H9 (cell line): Measurements from ENCODE around the gene SULF2. TPM values are rescaled to one million over a fixed set of nuclear protein-coding genes. Genes with fewer than 3 reads are reported as not detected.

Source experiments
- DNase-seq: peaks from one replicate; pipeline ENCODE4 v3.0.0-alpha.2; 2017
- H2AFZ ChIP-seq: one replicate; pipeline ENCODE4 v1.6.1; 2013; ENCODE audit warnings: mild to moderate bottlenecking, low read length, control low read depth, moderate library complexity
- H2AK5ac ChIP-seq: 2 replicates; pipeline ENCODE4 v1.6.1; 2013; ENCODE audit warnings: low read length, control low read depth, mixed read lengths; ENCODE audit not compliant: insufficient read length
- H2BK120ac ChIP-seq: one replicate; pipeline ENCODE4 v1.6.1; 2013; ENCODE audit warnings: low read depth, mild to moderate bottlenecking, low read length, control low read depth, inconsistent platforms; ENCODE audit not compliant: poor library complexity, severe bottlenecking
- H2BK12ac ChIP-seq: 2 replicates; pipeline ENCODE4 v1.6.1; 2013; ENCODE audit warnings: low read length, control low read depth, mixed read lengths, low read depth; ENCODE audit not compliant: insufficient read length
- H2BK15ac ChIP-seq: 2 replicates; pipeline ENCODE4 v1.6.1; 2013; ENCODE audit warnings: low read depth, low read length, control low read depth
- H2BK20ac ChIP-seq: one replicate; pipeline ENCODE4 v1.6.1; 2013; ENCODE audit warnings: low read depth, mild to moderate bottlenecking, low read length, control low read depth, inconsistent platforms; ENCODE audit not compliant: poor library complexity, severe bottlenecking
- H2BK5ac ChIP-seq: 2 replicates; pipeline ENCODE4 v1.6.1; 2013; ENCODE audit warnings: low read length, control low read depth, mixed read lengths; ENCODE audit not compliant: insufficient read length
- H3K14ac ChIP-seq: 2 replicates; pipeline ENCODE4 v1.6.1; 2013; ENCODE audit warnings: low read length, control low read depth; ENCODE audit not compliant: insufficient read depth
- H3K18ac ChIP-seq: 2 replicates; pipeline ENCODE4 v1.6.1; 2013; ENCODE audit warnings: low read depth, mild to moderate bottlenecking, mixed read lengths, low read length, control low read depth; ENCODE audit not compliant: insufficient read length
- H3K23ac ChIP-seq: 2 replicates; pipeline ENCODE4 v1.6.1; 2013; ENCODE audit warnings: low read length, control low read depth, mixed read lengths, low read depth; ENCODE audit not compliant: insufficient read length
- H3K23me2 ChIP-seq: 2 replicates; pipeline ENCODE4 v1.6.1; 2013; ENCODE audit warnings: low read depth, mild to moderate bottlenecking, mixed read lengths, low read length, control low read depth; ENCODE audit not compliant: insufficient read length, poor library complexity, severe bottlenecking
- H3K27ac ChIP-seq: 2 replicates; pipeline ENCODE4 v1.5.1; 2013; ENCODE audit warnings: low read length, control low read depth, mixed read lengths, low read depth; ENCODE audit not compliant: insufficient read length
- H3K27me3 ChIP-seq: 2 replicates; pipeline ENCODE4 v1.6.1; 2013; ENCODE audit warnings: low read length, control low read depth, inconsistent platforms; ENCODE audit not compliant: insufficient read depth
- H3K4ac ChIP-seq: 2 replicates; pipeline ENCODE4 v1.6.1; 2013; ENCODE audit warnings: low read depth, mild to moderate bottlenecking, control low read depth, inconsistent platforms, low read length, moderate library complexity
- H3K4me1 ChIP-seq: 2 replicates; pipeline ENCODE4 v1.6.1; 2013; ENCODE audit warnings: low read length, control low read depth, inconsistent platforms; ENCODE audit not compliant: insufficient read depth
- H3K4me2 ChIP-seq: 2 replicates; pipeline ENCODE4 v1.6.1; 2013; ENCODE audit warnings: low read length, control low read depth, mixed read lengths; ENCODE audit not compliant: insufficient read length, insufficient read depth
- H3K56ac ChIP-seq: 2 replicates; pipeline ENCODE4 v1.6.1; 2013; ENCODE audit warnings: low read depth, mild to moderate bottlenecking, mixed read lengths, low read length, control low read depth; ENCODE audit not compliant: insufficient read length
- H3K79me1 ChIP-seq: 2 replicates; pipeline ENCODE4 v1.6.1; 2013; ENCODE audit warnings: low read depth, mild to moderate bottlenecking, moderate library complexity, low read length, control low read depth, inconsistent platforms; ENCODE audit not compliant: insufficient read depth, poor library complexity, severe bottlenecking
- H3K79me2 ChIP-seq: 2 replicates; pipeline ENCODE4 v1.6.1; 2013; ENCODE audit warnings: low read length, control low read depth, inconsistent platforms; ENCODE audit not compliant: insufficient read depth
- H3K9ac ChIP-seq: 2 replicates; pipeline ENCODE4 v1.6.1; 2013; ENCODE audit warnings: low read length, control low read depth, mixed read lengths; ENCODE audit not compliant: insufficient read length; ENCODE audit errors: extremely low read depth
- H3K9me3 ChIP-seq: one replicate; pipeline ENCODE4 v1.6.1; 2013; ENCODE audit warnings: low read depth, low read length, inconsistent platforms; ENCODE audit not compliant: control insufficient read depth
- H3T11ph ChIP-seq: one replicate; pipeline ENCODE4 v1.6.1; 2013; ENCODE audit warnings: mild to moderate bottlenecking, low read length, control low read depth, inconsistent platforms
- H4K20me1 ChIP-seq: one replicate; pipeline ENCODE4 v1.6.1; 2013; ENCODE audit not compliant: control insufficient read depth, insufficient read length, insufficient read depth
- H4K5ac ChIP-seq: 2 replicates; pipeline ENCODE4 v1.6.1; 2013; ENCODE audit warnings: low read depth, mild to moderate bottlenecking, mixed read lengths, low read length, control low read depth; ENCODE audit not compliant: insufficient read length
- H4K8ac ChIP-seq: replicated peaks from 2 replicates; pipeline ENCODE4 v1.6.1; 2013; ENCODE audit warnings: low read length, control low read depth, mixed read lengths, low read depth; ENCODE audit not compliant: insufficient read length
- H4K91ac ChIP-seq: 2 replicates; pipeline ENCODE4 v1.6.1; 2013; ENCODE audit warnings: low read depth, mild to moderate bottlenecking, moderate library complexity, mixed read lengths, low read length, control low read depth; ENCODE audit not compliant: insufficient read length
- H3K27ac Mint-ChIP-seq, 3 experiments: 2 replicates in 2 of 3; 3 replicates in 1 of 3; pipeline ENCODE4 v1.8.0; 2020 to 2021; ENCODE audit warnings: mixed read lengths in 3 of 3, mild to moderate bottlenecking in 1 of 3, moderate library complexity in 1 of 3
- H3K27me3 Mint-ChIP-seq: 2 replicates; pipeline ENCODE4 v1.8.0; 2021; ENCODE audit warnings: low read depth, mild to moderate bottlenecking, moderate library complexity, mixed read lengths
- H3K36me3 Mint-ChIP-seq, 3 experiments: 2 replicates in 2 of 3; 3 replicates in 1 of 3; pipeline ENCODE4 v1.8.0; 2020 to 2021; ENCODE audit warnings: low read depth in 3 of 3, mixed read lengths in 3 of 3; ENCODE audit not compliant: insufficient read depth in 1 of 3
- H3K4me1 Mint-ChIP-seq, 2 experiments: 2 replicates each; pipeline ENCODE4 v1.8.0; 2020; ENCODE audit warnings: mixed read lengths in 2 of 2
- H3K4me3 Mint-ChIP-seq, 2 experiments: 2 replicates in 1 of 2; 3 replicates in 1 of 2; pipeline ENCODE4 v1.8.0; 2020 to 2021; ENCODE audit warnings: mild to moderate bottlenecking in 2 of 2, mixed read lengths in 2 of 2, moderate library complexity in 1 of 2
- H3K9me3 Mint-ChIP-seq, 2 experiments: 2 replicates in 1 of 2; 3 replicates in 1 of 2; pipeline ENCODE4 v1.8.0; 2020; ENCODE audit warnings: mild to moderate bottlenecking in 2 of 2, mixed read lengths in 2 of 2, moderate library complexity in 1 of 2
- WGBS: extraction: QIAGEN DNeasy Blood & Tissue Kit; methylation state at CpG from one replicate; pipeline ENCODE4 v1.1.7; 2013; ENCODE audit warnings: missing lambda C conversion rate, low lambda C conversion rate, mixed read lengths; ENCODE audit not compliant: insufficient read length; ENCODE audit errors: extremely low coverage; 5-methylcytosine and 5-hydroxymethylcytosine counted together
- total RNA-seq: library from RNA; stranded (reverse); gene quantifications from 2 replicates; pipeline ENCODE4 v1.2.1, GENCODE V29; 2021
- TF ChIP-seq, protein P1 (sequence below): fragments of 200-600 bp; sonication (generic); conservative IDR thresholded peaks from 3 replicates; pipeline ENCODE4 v1.8.0; 2021; ENCODE audit warnings: antibody characterized with exemption, mild to moderate bottlenecking

SULF2 gene
- total RNA-seq, 1 experiment from 2014 or later, result 31.2 TPM

DNA sequence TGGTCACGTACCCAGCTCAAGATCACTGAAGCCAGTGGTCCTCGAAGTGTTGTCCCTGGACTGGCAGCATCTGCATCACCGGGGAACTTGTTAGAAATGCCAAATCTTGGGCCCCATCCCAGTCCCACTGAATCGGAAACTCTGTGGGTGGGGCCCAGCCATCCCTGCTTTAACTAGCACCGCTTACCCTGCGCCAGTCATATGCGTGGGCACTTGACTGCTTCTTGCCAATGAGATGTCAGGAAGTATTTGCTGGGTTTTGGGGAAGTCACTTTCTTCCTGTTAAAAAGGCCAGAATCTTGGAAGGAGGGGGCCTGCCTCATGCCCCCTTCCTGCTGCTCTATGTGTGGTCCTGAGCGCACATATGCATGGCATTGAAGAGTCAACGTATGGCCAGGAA is 11.7 kb upstream of the SULF2 start:
- no peak for DNase-seq
- Histone ChIP-seq H2BK20ac (no peak overlapping the region), H2AK5ac (no peak overlapping the region), H4K91ac (no peak overlapping the region), H3K4ac (no peak overlapping the region), H3K14ac (no peak overlapping the region), H3K27me3 (no peaks in the 10 kb centered on the region), H3T11ph (no peak overlapping the region), H2AFZ (no peak overlapping the region), H3K4me2 (no peak overlapping the region), H4K5ac (no peak overlapping the region), H3K79me2 (no peaks in the 10 kb centered on the region), H2BK5ac (no peak overlapping the region), H3K27ac (no peak overlapping the region), H3K79me1 (no peaks in the 10 kb centered on the region), H3K4me1 (no peaks in the 10 kb centered on the region), H3K9ac (no peak overlapping the region), H2BK15ac (no peak overlapping the region), H4K20me1 (no peaks in the 10 kb centered on the region), H2BK120ac (no peak overlapping the region), H4K8ac (no peak overlapping the region), H3K23me2 (no peaks in the 10 kb centered on the region), H3K23ac (no peak overlapping the region), H3K9me3 (no peaks in the 10 kb centered on the region), H3K56ac (no peak overlapping the region), H2BK12ac (no peak overlapping the region), H3K18ac (no peak overlapping the region)
- H3K27me3 Mint-ChIP-seq, result peaks cover 7% of the 10 kb centered on the region
- H3K4me3 Mint-ChIP-seq, result no peak overlapping the region
- no peak overlapping the region for H3K27ac Mint-ChIP-seq
- H3K4me1 Mint-ChIP-seq, result peaks cover 5 to 18% of the 10 kb centered on the region in 2 experiments
- H3K9me3 Mint-ChIP-seq, result no peaks in the 10 kb centered on the region
- WGBS, result no CpG with 5 or more reads among the region's 9 CpGs
- TF ChIP-seq, protein P1, sequence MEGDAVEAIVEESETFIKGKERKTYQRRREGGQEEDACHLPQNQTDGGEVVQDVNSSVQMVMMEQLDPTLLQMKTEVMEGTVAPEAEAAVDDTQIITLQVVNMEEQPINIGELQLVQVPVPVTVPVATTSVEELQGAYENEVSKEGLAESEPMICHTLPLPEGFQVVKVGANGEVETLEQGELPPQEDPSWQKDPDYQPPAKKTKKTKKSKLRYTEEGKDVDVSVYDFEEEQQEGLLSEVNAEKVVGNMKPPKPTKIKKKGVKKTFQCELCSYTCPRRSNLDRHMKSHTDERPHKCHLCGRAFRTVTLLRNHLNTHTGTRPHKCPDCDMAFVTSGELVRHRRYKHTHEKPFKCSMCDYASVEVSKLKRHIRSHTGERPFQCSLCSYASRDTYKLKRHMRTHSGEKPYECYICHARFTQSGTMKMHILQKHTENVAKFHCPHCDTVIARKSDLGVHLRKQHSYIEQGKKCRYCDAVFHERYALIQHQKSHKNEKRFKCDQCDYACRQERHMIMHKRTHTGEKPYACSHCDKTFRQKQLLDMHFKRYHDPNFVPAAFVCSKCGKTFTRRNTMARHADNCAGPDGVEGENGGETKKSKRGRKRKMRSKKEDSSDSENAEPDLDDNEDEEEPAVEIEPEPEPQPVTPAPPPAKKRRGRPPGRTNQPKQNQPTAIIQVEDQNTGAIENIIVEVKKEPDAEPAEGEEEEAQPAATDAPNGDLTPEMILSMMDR, result no peak
- H3K36me3 Mint-ChIP-seq, result no peaks in the 10 kb centered on the region
